Osteocyte (in vitro differentiated cells): ENCODE results near the gene INPP4B. TPM values are rescaled to one million over a fixed set of nuclear protein-coding genes. Genes with fewer than 3 reads are reported as not detected.

Source experiments
- DNase-seq: peaks from one replicate; pipeline ENCODE4 v3.0.0; 2021; ENCODE audit warnings: mixed read lengths; ENCODE audit not compliant: unreplicated experiment; ENCODE audit errors: extremely low spot score
- H3K27ac Mint-ChIP-seq: one replicate; pipeline ENCODE4 v1.8.0; 2021; ENCODE audit warnings: mild to moderate bottlenecking, mixed read lengths; ENCODE audit not compliant: unreplicated experiment
- H3K27me3 Mint-ChIP-seq: one replicate; pipeline ENCODE4 v1.8.0; 2021; ENCODE audit warnings: mixed read lengths; ENCODE audit not compliant: unreplicated experiment
- H3K36me3 Mint-ChIP-seq: one replicate; pipeline ENCODE4 v1.8.0; 2021; ENCODE audit warnings: mixed read lengths; ENCODE audit not compliant: unreplicated experiment
- H3K4me1 Mint-ChIP-seq: one replicate; pipeline ENCODE4 v1.8.0; 2021; ENCODE audit warnings: mixed read lengths; ENCODE audit not compliant: unreplicated experiment
- H3K4me3 Mint-ChIP-seq: one replicate; pipeline ENCODE4 v1.8.0; 2021; ENCODE audit warnings: mild to moderate bottlenecking, moderate library complexity, mixed read lengths; ENCODE audit not compliant: unreplicated experiment
- H3K9me3 Mint-ChIP-seq: one replicate; pipeline ENCODE4 v1.8.0; 2021; ENCODE audit warnings: mixed read lengths; ENCODE audit not compliant: unreplicated experiment
- total RNA-seq: library from RNA; stranded (reverse); gene quantifications from 2 replicates; pipeline ENCODE4 v1.2.1, GENCODE V29; 2021
- TF ChIP-seq, protein P1 (sequence below): fragments of 200-600 bp; sonication (generic); IDR thresholded peaks from 2 replicates; pipeline ENCODE4 v1.5.0; 2021; ENCODE audit warnings: antibody characterized with exemption, mild to moderate bottlenecking, moderate library complexity

Gene INPP4B
- total RNA-seq, 1 donor from 2014 or later: 10.9 TPM

DNA sequence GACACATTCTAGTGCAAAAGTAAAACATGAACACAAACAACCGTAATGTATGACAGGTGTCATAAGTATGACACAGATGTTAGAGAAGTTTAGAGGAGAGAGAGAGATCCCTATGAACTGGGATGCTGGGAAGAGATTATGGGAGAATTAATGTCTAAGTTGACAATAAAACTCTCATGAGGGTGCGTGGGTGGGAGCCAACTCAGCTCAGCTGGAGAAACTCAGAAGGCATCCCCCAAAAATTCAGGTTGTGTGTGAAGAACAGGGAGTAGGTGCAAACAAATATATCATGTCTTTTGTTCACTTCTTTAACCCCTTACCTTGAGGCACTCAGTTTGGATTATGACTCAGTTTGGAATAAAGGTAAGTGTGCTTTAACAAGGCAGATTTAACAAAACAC is 484.1 kb downstream of the INPP4B start:
- no peaks in the 10 kb centered on the region for H3K27me3 Mint-ChIP-seq
- peaks cover 21% of the 10 kb centered on the region for H3K4me1 Mint-ChIP-seq
- peaks cover 4% of the 10 kb centered on the region for H3K36me3 Mint-ChIP-seq
- TF ChIP-seq, protein P1, sequence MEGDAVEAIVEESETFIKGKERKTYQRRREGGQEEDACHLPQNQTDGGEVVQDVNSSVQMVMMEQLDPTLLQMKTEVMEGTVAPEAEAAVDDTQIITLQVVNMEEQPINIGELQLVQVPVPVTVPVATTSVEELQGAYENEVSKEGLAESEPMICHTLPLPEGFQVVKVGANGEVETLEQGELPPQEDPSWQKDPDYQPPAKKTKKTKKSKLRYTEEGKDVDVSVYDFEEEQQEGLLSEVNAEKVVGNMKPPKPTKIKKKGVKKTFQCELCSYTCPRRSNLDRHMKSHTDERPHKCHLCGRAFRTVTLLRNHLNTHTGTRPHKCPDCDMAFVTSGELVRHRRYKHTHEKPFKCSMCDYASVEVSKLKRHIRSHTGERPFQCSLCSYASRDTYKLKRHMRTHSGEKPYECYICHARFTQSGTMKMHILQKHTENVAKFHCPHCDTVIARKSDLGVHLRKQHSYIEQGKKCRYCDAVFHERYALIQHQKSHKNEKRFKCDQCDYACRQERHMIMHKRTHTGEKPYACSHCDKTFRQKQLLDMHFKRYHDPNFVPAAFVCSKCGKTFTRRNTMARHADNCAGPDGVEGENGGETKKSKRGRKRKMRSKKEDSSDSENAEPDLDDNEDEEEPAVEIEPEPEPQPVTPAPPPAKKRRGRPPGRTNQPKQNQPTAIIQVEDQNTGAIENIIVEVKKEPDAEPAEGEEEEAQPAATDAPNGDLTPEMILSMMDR: no peak
- no peak for DNase-seq
- H3K4me3 Mint-ChIP-seq: no peak overlapping the region
- peaks cover 3% of the 10 kb centered on the region for H3K9me3 Mint-ChIP-seq
- H3K27ac Mint-ChIP-seq: no peak overlapping the region

DNA sequence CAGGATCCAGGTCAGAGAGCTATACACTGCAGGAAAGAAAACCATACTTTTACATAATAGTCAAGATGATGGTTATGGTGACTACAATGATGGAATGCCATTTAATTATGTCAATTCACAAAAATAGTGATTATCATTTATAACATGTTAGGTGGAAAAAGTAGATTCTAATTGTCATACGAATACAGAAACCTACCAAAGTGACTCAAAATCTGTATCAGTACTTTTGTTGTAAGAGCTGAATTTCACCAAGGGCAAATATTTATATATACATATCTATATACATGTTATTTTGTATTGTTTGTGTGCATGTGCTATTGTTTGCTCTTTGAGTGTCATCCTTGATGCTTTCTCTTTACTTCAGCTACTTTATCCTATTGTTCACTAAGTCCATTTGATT is 485.4 kb downstream of the INPP4B start:
- no peak overlapping the region for H3K27ac Mint-ChIP-seq
- no peak for DNase-seq
- H3K9me3 Mint-ChIP-seq: peaks cover 3% of the 10 kb centered on the region
- H3K4me1 Mint-ChIP-seq: peaks cover 15% of the 10 kb centered on the region
- H3K4me3 Mint-ChIP-seq: no peak overlapping the region
- H3K27me3 Mint-ChIP-seq: no peaks in the 10 kb centered on the region
- TF ChIP-seq, protein P1: no peak
- peaks cover 5% of the 10 kb centered on the region for H3K36me3 Mint-ChIP-seq

DNA sequence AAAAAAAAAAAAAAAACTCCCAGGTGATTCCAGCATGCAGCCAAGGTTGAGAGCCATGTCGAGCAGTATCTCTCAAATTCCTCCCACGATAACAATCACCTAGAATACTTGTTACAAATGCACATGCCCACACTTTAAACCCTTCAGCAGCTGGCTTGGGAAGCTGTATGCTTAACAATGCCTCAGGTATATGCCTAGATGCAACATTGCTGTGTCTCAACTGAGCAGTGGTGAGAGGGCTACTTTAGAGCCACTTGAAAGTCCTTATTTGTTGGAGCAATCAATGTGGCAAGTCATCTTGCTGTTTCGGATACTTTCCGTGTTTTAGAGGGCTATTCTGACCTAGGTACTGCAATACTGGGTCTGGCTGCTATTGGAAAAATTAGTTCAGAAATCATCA is 487.4 kb downstream of the INPP4B start:
- Mint-ChIP-seq H3K4me3 (no peak overlapping the region), H3K27me3 (no peaks in the 10 kb centered on the region), H3K9me3 (peaks cover 3% of the 10 kb centered on the region), H3K4me1 (peaks cover 12% of the 10 kb centered on the region), H3K36me3 (peaks cover 5% of the 10 kb centered on the region), H3K27ac (no peak overlapping the region)
- TF ChIP-seq, protein P1: no peak
- no peak for DNase-seq

DNA sequence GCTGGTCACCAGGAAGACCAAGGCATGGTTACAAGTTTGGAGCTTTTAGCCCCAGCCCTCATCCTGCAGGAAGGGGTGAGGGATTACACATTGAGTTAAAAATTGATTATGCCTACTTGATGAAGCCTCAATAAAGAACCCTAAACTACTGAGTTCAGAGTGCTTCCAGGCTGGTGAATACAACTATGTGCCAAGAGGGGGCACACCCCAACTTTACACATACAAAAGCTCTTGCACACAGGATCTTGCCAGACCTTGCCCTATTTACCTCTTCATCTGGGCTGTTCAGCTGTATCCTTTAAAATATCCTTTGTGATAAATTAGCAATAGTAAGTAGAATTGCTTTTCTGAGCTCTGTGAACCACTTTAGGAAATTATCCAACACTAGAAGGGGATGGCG is 489.3 kb downstream of the INPP4B start:
- no peak overlapping the region for H3K4me3 Mint-ChIP-seq
- H3K36me3 Mint-ChIP-seq: peaks cover 2% of the 10 kb centered on the region
- no peaks in the 10 kb centered on the region for H3K9me3 Mint-ChIP-seq
- peaks cover 19% of the 10 kb centered on the region for H3K4me1 Mint-ChIP-seq
- H3K27me3 Mint-ChIP-seq: no peaks in the 10 kb centered on the region
- H3K27ac Mint-ChIP-seq: no peak overlapping the region
- TF ChIP-seq, protein P1: no peak
- DNase-seq: no peak

DNA sequence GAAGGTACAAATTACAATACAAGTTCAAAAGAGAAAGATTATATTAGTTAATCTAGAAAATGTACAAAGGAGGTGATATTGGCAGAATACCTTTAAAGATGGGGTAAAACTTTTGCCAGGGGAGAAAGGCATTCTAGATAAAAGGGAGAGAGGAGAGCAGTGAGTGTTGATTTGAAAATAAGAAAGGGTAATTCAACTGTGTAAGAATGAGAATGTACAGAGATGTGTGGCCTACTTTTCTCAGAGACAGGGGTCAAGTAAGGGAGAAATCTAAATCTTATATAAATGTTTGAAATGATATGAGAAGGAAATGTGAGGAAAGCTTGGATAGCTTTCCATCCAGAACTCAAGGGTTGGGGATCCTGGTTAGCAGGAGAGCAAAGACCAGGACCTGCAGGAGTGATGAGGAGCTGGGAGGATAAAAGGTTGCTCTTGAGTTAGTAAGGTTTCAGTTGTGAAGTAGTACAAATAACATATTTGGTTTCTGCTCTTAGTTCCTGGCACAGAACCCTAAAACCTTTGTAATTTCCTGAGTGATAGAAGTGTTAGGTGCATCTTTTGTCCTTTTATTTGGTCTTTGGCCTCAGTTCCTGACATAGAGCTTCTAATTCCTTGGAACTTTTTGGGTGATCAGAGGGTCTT is 489.9 kb downstream of the INPP4B start:
- peaks cover 19% of the 10 kb centered on the region for H3K4me1 Mint-ChIP-seq
- DNase-seq: no peak
- peaks cover 2% of the 10 kb centered on the region for H3K36me3 Mint-ChIP-seq
- TF ChIP-seq, protein P1: no peak
- no peak overlapping the region for H3K27ac Mint-ChIP-seq
- H3K9me3 Mint-ChIP-seq: no peaks in the 10 kb centered on the region
- no peak overlapping the region for H3K4me3 Mint-ChIP-seq
- H3K27me3 Mint-ChIP-seq: no peaks in the 10 kb centered on the region
